ENCODE results near the gene ACOT7.

- TF ChIP-seq CTCF (conservative IDR thresholded peaks at IDR 0.05; ENCODE audit: low read length) (no peak), EZH2phosphoT487 (IDR thresholded peaks at IDR 0.05; ENCODE audit: borderline replicate concordance, low read depth, low read length) (no peak)
Measured at GRCh38 chr1:6285336-6285735, 108.2 kb downstream of the ACOT7 start.

Measured in OCI-LY7 (cell line).